Neutrophil (primary cell): Measurements from ENCODE around the gene CPLX4.

ENCODE experiments used
- H3K27ac ChIP-seq: fragments of 200-600 bp; sonication (generic); 2 replicates; pipeline ENCODE4 v1.5.1; 2016; ENCODE audit warnings: mild to moderate bottlenecking, moderate library complexity
- H3K27me3 ChIP-seq: fragments of 200-600 bp; sonication (generic); 2 replicates; pipeline ENCODE4 v1.6.0; 2016; ENCODE audit warnings: mild to moderate bottlenecking
- H3K36me3 ChIP-seq: fragments of 200-600 bp; sonication (generic); 2 replicates; pipeline ENCODE4 v1.5.1; 2017
- H3K4me1 ChIP-seq, 2 experiments: fragments of 200-600 bp in 1 of 2; sonication (generic) in 1 of 2; 1 replicate in 1 of 2; 2 replicates in 1 of 2; pipeline versions ENCODE4 v1.5.1 to v1.6.1; 2013 to 2016; ENCODE audit warnings: low read depth in 1 of 2, low read length in 1 of 2, mild to moderate bottlenecking in 1 of 2, moderate library complexity in 1 of 2; ENCODE audit not compliant: control insufficient read depth in 1 of 2, insufficient read depth in 1 of 2
- H3K4me3 ChIP-seq, 2 experiments: fragments of 200-600 bp in 1 of 2; sonication (generic) in 1 of 2; 1 replicate in 1 of 2; 2 replicates in 1 of 2; pipeline ENCODE4 v1.5.1; 2013 to 2016; ENCODE audit warnings: low read depth in 1 of 2, low read length in 1 of 2, mild to moderate bottlenecking in 1 of 2, moderate library complexity in 1 of 2
- H3K9me3 ChIP-seq: fragments of 200-600 bp; sonication (generic); 2 replicates; pipeline ENCODE4 v1.5.1; 2016
- CTCF ChIP-seq: fragments of 200-600 bp; sonication (generic); IDR thresholded peaks from 2 replicates; pipeline ENCODE4 v1.5.1; 2016; ENCODE audit warnings: antibody characterized with exemption

The CPLX4 gene

GRCh38 chr18:59344996-59345395, 26.5 kb upstream of the CPLX4 start:
- H3K9me3 ChIP-seq: no peaks in the 10 kb centered on the region
- H3K27ac ChIP-seq: no peak overlapping the region
- no peak for TF ChIP-seq CTCF
- H3K27me3 ChIP-seq: no peaks in the 10 kb centered on the region
- H3K36me3 ChIP-seq: peaks cover 6% of the 10 kb centered on the region
- no peak overlapping the region for H3K4me3 ChIP-seq
- no peaks in the 10 kb centered on the region for H3K4me1 ChIP-seq

GRCh38 chr18:59343926-59344325, 25.5 kb upstream of the CPLX4 start:
- Histone ChIP-seq H3K36me3 (peaks cover 6% of the 10 kb centered on the region), H3K9me3 (no peaks in the 10 kb centered on the region), H3K4me3 (no peak overlapping the region), H3K27ac (no peak overlapping the region), H3K4me1 (no peaks in the 10 kb centered on the region), H3K27me3 (no peaks in the 10 kb centered on the region)
- no peak for TF ChIP-seq CTCF

GRCh38 chr18:59340817-59341216, 22.4 kb upstream of the CPLX4 start:
- no peaks in the 10 kb centered on the region for H3K4me1 ChIP-seq
- no peaks in the 10 kb centered on the region for H3K9me3 ChIP-seq
- H3K36me3 ChIP-seq: no peaks in the 10 kb centered on the region
- no peaks in the 10 kb centered on the region for H3K27me3 ChIP-seq
- TF ChIP-seq CTCF: no peak
- no peak overlapping the region for H3K27ac ChIP-seq
- H3K4me3 ChIP-seq: no peak overlapping the region

- Histone ChIP-seq H3K36me3 (no peaks in the 10 kb centered on the region), H3K9me3 (no peaks in the 10 kb centered on the region), H3K27me3 (no peaks in the 10 kb centered on the region), H3K4me1 (no peaks in the 10 kb centered on the region), H3K27ac (no peak overlapping the region), H3K4me3 (no peak overlapping the region)
- no peak for TF ChIP-seq CTCF
These were observed 21.9 kb upstream of the CPLX4 start for GRCh38 chr18:59340312-59340711.

- Histone ChIP-seq H3K4me1 (no peaks in the 10 kb centered on the region), H3K36me3 (peaks cover 5% of the 10 kb centered on the region)
- TF ChIP-seq CTCF: no peak
These were observed 14.5 kb upstream of the CPLX4 start for GRCh38 chr18:59332986-59333385.

GRCh38 chr18:59328683-59329082, 10.2 kb upstream of the CPLX4 start:
- no peaks in the 10 kb centered on the region for H3K27me3 ChIP-seq
- TF ChIP-seq CTCF: no peak
- no peak overlapping the region for H3K4me3 ChIP-seq
- peaks cover 5% of the 10 kb centered on the region for H3K36me3 ChIP-seq
- H3K4me1 ChIP-seq: no peaks in the 10 kb centered on the region
- H3K27ac ChIP-seq: no peak overlapping the region
- H3K9me3 ChIP-seq: no peaks in the 10 kb centered on the region

More at GRCh38 chr18:59332986-59333385, 14.5 kb upstream of the CPLX4 start:
- no peaks in the 10 kb centered on the region for H3K27me3 ChIP-seq
- H3K27ac ChIP-seq: no peak overlapping the region
- H3K4me3 ChIP-seq: no peak overlapping the region
- H3K9me3 ChIP-seq: no peaks in the 10 kb centered on the region
